GM18907 (cell line): ENCODE data around the gene GSC2.
A peak's percentile ranks its signal among the peaks of the same experiment; 100 is the strongest.

Source experiments
- ATAC-seq: cut with Tn5 transposase; IDR thresholded peaks from one replicate; pipeline ENCODE4 v1.9.1; 2021; ENCODE audit warnings: mild to moderate bottlenecking, moderate library complexity; ENCODE audit not compliant: unreplicated experiment

Gene GSC2, protein sequence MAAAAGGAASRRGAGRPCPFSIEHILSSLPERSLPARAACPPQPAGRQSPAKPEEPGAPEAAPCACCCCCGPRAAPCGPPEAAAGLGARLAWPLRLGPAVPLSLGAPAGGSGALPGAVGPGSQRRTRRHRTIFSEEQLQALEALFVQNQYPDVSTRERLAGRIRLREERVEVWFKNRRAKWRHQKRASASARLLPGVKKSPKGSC

DNA sequence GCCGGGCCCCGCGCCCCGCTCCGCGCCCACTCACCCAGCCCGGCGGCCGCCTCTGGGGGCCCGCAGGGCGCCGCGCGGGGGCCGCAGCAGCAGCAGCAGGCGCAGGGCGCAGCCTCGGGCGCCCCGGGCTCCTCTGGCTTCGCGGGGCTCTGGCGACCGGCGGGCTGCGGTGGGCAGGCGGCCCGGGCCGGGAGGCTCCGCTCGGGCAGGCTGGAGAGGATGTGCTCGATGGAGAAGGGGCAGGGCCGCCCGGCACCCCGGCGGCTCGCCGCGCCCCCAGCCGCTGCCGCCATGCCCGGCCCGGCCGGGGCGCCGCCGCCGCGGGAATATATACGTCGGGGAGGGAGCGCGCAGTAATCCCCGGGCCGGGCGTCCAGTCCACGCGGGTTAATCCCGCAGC, at the start of gene GSC2:
TSS of gene GSC2 (minus strand) at position 302 of the 400 bp plus-strand sequence. CDS start at position 293, 9 bp downstream.
- ATAC-seq = no peak

DNA sequence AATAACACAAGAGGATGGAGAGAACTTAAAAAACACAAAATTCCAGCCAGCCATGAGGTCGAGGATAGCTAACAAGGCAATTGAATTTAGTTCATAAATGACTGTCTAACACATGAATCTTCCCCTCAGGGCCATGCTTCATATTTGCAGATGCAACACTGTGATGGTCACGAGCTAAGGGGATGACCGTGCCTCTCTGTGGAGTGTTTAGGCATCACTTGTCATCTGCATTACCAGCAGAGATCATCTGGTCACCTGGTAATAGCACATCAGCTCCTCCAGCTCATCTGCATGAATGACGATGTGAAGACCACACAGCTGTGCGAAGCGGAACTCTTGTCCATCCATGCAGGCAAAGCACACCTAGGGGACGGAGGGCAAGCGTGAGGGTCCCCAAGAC, 49.4 kb upstream of the GSC2 start:
- no peak for ATAC-seq

DNA sequence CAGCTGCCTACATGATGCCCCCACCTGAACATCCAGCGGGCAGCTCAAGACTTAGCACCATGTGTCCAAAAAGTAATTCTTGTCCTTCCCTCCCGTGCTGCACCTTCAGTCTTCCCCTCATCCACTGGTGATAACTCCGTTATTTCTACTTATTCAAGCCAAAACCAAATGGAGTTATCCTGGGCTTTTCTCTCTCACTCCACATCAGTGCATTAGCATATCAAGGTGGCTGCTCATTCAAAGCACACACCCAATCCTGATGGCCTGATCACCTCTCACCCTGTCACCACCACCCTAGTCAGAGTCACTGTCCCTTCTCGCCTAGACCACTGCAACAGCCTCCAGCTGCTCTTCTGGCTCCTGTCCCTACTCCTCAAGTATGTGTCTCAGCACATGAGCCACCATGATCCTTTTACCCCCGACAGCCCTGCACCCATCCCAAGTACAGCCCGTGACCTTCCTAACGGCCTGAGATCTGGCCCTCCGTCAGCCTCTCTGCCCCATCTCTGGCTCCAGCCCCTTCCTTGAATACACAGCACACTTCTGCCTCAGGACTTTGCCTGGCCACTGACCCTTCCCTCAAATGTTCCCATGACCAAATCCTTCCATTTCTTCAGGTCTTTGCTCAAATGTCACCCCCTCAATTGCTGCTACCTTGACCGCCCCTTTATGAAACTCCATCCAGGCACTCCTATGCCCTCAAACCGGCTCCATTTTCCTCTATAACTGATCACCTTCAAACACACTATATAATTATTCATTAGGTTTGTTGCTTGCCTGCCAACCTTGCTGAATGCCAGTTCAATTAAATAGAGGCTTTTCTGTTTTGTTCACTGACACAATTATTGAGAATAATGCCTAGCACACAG, 48.1 kb upstream of the GSC2 start:
- no peak for ATAC-seq

DNA sequence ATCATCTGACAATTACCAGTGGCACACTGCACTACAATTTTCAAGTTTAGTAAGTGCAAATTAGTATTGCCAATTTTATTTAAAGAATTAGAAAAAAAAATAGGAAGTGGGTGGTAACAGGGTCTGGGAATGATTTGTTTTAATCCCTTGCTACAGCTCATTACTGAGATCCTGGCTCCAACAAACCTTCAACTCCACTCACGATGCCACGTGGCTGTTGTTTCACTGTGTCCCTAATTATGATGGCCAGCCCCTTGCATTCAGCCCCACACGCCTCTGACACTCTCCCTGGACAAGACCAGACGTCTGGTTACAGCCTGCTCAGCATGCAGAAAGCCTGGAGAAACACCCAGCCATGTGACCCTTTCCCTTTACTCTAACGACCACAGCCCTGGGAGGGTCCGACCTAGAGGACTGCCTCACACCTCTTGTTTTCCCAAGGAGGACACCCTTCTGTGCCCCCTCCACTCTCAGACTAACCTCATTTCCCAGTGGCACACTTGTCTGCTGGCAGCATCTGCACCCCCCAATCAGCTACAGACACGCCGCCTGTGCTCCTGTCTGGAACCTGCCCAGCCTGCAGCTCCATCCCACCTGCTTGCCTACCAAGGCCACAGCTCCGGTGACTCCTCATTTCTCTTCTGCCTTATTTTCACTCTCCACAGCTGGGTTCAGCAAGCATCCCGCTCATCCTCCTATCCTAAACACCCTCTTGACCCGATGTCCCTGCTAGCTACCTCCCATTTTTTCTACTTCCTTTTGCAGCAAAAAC, 46.9 kb upstream of the GSC2 start:
- ATAC-seq = no peak

- ATAC-seq = no peak
These were observed 46.0 kb upstream of the GSC2 start for GRCh38 chr22:19195796-19196731.

DNA sequence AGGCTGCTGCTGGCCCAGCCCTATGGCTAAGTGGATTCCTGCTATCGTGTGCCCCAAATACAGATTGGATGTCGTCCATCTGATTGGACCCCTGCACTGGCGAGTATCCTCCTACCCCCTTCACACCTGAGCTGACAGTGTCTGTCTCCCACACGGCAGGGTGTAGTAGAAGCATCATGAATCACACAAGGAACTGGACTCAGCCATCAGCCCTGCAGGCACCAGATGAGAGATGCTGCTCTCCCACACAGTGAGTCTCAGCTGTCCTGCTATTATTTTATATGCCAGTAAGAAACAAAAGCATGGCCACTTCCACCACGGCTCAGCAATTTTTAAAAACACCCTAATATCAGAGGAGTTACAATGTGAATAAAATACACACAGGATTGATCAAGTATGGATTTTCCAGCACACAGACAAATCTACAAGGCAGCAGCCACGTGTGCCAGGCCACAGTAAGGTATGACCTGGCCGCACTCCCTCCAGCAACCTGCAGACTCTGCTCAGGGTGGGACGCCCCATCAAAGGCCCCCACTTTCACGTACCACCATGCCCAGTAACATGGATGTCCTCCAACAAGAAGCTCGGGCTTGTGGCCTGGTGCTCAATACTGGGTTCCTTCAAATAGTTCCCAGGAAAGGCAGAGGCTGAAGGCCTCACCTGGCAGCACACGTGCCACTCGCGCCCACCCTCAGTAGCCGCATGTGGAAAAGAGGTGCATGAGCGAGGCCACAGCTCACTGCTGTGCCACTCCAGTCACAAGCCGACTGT, 44.9 kb upstream of the GSC2 start:
- ATAC-seq = no peak

DNA sequence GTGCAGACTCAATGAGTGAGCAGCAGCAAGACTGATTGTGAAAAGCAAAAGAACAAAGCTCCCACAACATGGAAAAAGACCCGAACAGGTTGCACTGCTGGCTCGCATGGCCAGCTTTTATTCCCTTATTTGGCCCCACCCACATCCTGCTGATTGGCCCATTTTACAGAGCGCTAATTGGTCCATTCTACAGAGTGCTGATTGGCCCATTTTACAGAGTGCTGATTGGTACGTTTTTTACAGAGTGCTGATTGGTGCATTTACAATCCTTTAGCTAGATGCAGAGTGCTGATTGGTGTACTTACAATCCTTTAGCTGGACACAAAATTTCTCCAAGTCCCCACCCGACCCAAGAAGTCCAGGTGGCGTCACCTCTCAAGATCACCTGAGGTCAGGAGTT, 43.8 kb upstream of the GSC2 start:
- no peak for ATAC-seq

GRCh38 chr22:19187716-19188563, 37.8 kb upstream of the GSC2 start:
- ATAC-seq = no peak

GRCh38 chr22:19184276-19184997, 34.3 kb upstream of the GSC2 start:
- ATAC-seq = no peak

DNA sequence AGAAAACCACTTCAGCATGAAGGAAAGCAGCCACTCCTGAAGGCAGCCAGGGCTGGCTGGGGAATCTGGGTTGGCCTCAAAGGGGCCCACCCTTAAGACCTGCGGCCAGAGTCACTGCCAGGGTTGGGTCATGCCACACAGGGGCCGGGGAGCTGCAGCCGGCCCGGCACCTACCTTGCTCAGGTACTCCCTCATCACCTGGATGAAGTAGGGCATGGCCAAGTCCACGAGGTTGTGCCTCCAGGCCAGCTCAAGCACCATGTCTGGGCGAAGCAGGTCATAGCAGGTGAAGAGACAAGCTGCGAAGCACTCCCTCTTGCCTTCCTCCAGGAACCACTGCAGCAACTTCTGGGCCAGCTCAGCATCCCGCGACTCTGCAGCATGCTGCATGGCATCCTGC, 33.1 kb upstream of the GSC2 start:
- ATAC-seq = no peak

DNA sequence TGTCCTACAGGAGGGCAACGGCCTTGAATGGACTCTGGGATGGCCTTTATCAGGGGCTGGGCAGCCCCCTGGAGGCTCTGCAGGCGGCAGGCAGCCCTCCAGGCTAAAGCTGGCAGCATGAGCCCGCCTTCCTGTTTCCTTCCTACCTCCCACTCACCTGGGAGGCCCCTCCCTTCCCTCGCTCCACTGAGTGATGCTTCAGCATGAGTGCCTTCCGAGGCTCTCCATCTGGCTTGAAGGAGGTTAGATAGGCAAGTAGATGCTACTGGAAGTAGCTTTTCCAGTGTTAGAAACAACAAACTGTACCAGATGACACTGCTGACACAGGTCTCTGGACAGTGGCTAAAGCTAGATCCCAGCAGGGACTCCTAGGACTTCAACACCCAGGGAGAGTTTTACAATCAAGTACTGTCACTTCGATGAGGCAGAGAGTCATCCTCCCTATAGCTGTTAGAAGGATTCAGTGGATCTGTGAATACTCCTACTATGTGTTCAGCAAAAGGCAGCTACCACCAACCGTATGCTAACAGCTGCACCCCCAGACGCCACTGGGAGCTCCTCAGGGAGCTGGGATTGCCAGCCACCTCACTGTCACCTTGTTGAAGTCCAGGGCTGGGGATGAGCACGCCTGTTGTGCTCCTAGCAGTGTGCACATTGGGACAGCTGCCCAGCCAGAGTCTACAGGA, 32.5 kb upstream of the GSC2 start:
- ATAC-seq = no peak

GRCh38 chr22:19181786-19182471, 31.8 kb upstream of the GSC2 start:
- ATAC-seq = no peak

GRCh38 chr22:19180740-19181410, 30.8 kb upstream of the GSC2 start:
- ATAC-seq = no peak

DNA sequence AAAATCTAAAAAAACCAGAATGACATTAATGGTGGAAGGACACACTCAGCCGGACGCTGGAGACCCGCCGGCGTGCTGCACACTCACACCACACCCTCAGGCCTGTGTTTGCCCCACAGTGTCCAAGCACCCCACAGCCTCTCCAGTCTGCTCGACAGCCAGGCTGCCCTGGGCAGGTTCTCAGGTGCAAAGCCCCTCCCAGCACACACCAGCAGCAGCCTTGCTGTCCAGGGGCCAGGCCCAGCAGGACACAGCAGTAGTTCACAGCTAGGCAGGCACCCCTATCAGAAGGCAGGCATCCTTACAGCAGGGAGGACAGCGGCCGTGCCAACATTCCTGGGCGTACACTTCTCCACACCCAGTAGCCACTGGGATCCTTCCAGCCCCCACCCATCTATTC, 30.1 kb upstream of the GSC2 start:
- no peak for ATAC-seq

DNA sequence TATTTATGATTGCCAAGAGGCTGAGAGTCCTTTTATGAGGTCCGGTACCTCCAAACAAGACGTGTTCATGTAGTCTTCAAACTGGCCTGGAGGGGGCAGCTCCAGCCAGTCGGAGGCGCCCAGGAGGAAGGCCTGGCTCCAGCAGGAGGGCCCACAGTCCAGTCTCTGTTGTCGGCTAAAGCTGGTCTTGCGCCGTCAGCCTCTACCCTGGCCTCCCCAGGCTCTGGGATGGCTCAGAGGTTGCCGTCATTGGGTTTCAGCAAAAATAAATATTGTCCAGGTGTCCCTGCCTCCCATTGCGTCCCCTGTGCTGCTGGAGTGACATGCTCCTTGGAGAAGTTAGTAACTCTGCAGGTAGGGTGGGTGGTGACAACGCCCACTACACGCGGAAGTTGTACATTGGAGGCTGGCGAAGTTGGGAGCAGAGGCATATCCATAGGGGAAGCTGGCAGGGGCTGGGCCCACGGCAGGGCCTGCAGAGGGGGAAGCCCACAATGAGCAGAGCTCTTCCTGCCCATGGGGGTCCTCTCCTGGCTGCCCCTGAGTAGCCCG, 29.5 kb upstream of the GSC2 start:
- ATAC-seq = peak; percentile 43
